GM21515 (cell line): ENCODE results near the gene TMEM74B.
"Not testable (repeated sequence)": the region's sequence is repeated elsewhere in the genome, so short reads cannot be mapped to it uniquely, and the experiment has no call there.

ENCODE experiments used
- ATAC-seq: cut with Tn5 transposase; IDR thresholded peaks from one replicate; pipeline ENCODE4 v1.9.1; 2021; ENCODE audit not compliant: unreplicated experiment

TMEM74B gene

DNA sequence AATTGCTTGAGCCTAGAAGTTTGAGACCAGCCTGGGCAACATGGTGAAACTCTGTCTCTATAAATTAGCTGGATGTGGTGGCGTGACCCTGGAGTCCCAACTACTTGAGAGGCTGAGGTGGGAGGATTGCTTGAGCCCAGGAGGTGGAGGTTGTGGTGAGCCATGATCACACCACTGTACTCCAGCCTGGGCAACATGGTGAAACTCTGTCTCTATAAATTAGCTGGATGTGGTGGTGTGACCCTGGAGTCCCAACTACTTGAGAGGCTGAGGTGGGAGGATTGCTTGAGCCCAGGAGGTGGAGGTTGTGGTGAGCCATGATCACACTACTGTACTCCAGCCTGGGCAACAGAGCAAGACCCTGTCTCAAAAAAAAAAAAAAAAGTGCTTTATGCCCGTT, 35.0 kb downstream of the TMEM74B start:
- not testable (repeated sequence) for ATAC-seq

DNA sequence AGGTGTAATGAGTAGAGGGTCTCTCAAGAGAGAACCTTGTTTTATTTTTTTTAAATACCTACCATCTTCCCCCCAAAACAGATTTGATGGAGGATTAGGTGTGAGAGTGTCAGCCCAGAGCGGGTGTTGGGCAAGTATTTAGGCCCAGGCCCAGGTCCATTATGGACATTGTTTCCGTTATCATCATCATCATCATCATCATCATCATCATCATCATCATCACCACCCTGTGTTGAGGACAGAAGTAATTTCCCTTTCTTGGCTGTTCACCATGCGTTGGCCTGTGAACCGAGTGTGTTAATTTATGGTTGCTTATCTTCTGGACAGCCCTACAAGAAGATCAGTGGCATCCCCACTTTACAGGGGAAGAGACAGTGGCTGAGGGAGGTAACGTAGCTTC, 37.8 kb downstream of the TMEM74B start:
- ATAC-seq: no peak

DNA sequence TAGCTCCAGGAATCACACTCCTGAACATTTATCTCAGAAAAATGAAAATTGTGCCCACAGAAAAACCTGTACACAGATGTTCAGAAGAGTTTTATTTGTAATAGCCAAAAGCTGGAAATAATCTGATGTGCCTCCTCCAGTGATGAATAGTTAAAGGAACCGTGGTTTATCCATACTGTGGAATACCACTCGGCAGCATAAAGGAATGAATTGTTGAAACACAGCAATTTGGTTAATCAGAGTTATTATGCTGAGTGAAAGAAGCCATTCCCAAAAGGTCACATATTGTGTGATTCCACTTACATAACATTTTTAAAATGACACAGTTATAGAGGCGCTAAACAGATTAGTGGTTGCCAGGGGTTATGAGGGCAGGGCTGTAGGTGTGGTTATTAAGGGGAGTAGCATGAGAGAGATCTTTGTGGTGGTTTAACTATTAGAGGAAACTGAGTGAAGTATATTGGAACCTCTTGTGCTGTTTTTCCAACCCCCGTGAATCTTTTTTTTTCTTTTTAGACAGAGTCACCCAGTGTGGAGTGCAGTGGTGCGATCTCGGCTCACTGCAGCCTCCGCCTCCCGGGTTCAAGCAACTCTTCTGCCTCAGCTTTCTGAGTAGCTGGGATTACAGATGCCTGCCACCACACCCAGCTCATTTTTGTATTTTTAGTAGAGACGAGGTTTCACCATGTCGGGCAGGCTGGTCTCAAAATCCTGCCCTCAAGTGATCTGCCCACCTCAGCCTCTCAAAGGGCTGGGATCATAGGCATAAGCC, 40.2 kb downstream of the TMEM74B start:
- no peak for ATAC-seq

DNA sequence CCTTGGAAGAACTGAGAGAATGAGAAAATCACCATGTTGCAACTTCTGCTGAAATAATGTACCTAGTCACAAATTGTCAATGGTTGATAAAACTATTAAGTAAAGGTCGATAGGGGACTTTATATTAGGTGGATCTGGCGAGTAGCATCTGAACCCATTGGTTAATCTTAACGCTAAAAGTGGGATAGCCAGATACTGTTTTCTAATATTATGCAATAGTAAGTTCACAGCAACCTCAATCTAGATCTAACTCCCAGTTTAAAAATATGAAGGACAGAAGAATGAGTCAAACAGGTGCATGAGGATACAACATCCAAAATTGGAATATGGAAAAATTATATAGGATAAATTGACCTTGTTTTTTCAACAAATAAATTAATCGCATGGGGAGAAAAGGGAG, 47.5 kb downstream of the TMEM74B start:
- no peak for ATAC-seq

DNA sequence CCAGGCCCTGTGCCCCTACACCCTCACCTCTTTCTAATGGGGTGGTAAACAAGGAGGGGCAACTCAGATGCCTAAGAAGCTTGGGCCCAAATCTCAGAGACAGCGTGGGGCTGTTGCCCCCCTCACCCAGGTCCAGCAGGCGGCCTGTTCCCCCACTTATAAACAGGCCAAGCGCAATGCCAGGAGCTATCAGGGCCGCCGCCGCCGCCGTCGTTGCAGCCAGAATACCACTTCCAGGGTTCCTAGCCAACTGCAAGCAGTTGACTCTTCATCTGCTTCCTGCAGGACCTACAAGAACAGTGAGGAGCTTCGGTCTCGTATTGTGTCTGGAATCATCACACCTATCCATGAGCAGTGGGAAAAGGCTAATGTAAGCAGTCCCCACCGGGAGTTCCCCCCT, 49.9 kb downstream of the TMEM74B start:
- ATAC-seq: no peak

DNA sequence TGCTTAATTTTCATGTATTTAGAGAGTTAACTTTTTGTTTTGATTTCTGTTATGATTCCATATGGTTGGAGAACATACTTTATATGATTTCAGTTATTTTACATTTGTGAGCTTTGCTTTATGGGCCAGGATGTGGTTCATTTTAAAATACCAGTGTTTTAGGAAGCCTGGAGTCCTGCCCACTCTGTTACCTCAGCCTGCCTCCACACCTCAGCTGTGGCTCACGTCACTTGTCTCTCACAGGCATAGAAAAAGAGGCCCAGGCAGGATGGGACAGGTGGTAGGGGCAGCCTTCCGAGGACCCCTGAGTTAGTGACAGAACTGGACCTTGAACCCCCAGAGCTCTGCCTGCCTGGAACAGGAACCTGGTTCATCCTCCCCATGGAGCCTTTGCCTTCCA, 50.4 kb downstream of the TMEM74B start:
- no peak for ATAC-seq

DNA sequence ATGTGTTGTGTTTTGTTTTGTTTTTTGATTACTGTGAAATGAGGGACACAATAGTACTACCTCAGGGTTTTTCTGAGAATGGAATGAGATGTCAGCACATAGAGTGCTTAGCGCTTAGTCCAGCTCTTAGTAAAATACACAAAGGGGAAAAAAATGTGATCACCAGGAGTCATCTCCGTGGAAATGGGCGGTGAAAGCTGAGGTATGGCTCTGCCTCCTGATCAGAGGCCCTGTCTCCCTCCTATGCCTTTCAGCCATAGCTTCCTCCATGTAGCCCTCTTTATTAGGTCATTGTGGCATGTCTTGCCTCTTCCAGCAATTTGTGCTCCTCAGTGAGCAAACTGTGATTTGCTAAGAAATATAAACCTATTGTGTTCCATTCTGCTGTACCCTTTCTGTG, 53.4 kb downstream of the TMEM74B start:
- no peak for ATAC-seq

DNA sequence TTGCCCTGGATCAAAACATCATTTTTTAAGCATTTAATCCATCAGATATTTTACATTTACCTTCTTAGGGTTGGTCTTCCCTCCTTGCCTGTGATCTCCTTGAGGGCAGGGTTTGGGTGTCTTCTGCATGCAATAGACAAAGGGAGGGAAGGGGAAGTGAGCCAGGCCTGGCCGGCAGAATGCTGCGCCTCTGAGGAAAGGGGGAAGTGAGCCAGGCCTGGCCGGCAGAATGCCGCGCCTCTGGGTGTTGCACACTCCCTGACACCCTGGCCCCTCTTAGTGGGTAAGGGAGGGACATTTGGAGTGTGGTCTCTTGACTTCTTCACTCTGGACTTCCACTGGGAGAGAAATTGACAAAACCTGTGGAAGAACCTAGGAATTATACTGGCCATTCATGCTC, 53.9 kb downstream of the TMEM74B start:
- no peak for ATAC-seq
